Measurements from ENCODE around the gene FAM83F.
A peak's percentile ranks its signal among the peaks of the same experiment; 100 is the strongest.

The FAM83F gene

GRCh38 chr22:40042312-40042711, 47.6 kb downstream of the FAM83F start:
- Histone ChIP-seq H3K79me2 (ENCODE audit: low read length) (peaks cover 8% of the 10 kb centered on the region), H3K27me3 (ENCODE audit: low read depth, low read length) (peaks cover 31% of the 10 kb centered on the region), H3K36me3 (replicated peaks; ENCODE audit: low read depth, low read length) (no peaks in the 10 kb centered on the region), H4K20me1 (ENCODE audit: insufficient read depth, low read length) (no peaks in the 10 kb centered on the region; the same call in 1 of the 2 replicates), H3K27ac (ENCODE audit: low read length) (no peak overlapping the region), H2AFZ (ENCODE audit: low read depth, low read length) (no peak overlapping the region), H3K4me1 (ENCODE audit: low read length) (peaks cover 15% of the 10 kb centered on the region), H3K4me2 (ENCODE audit: low read length) (no peak overlapping the region), H3K9me3 (ENCODE audit: insufficient read depth, low read length) (no peaks in the 10 kb centered on the region), H3K4me3 (ENCODE audit: low read length) (no peak overlapping the region), H3K9ac (ENCODE audit: low read length) (no peak overlapping the region)
- TF ChIP-seq EZH2phosphoT487 (IDR thresholded peaks at IDR 0.05; ENCODE audit: low read depth) (no peak), CTCF (IDR thresholded peaks at IDR 0.05; ENCODE audit: low read depth, low read length) (no peak)

- Histone ChIP-seq H3K79me2 (ENCODE audit: low read length) (peaks cover 13% of the 10 kb centered on the region), H3K4me3 (ENCODE audit: low read length) (peak overlapping the region; percentile 77; the same call in 1 of the 2 replicates), H2AFZ (ENCODE audit: low read depth, low read length) (no peak overlapping the region), H3K27ac (ENCODE audit: low read length) (no peak overlapping the region), H3K9me3 (ENCODE audit: insufficient read depth, low read length) (no peaks in the 10 kb centered on the region), H3K4me1 (ENCODE audit: low read length) (peaks cover 15% of the 10 kb centered on the region), H3K9ac (ENCODE audit: low read length) (no peak overlapping the region), H3K27me3 (ENCODE audit: low read depth, low read length) (peaks cover 26% of the 10 kb centered on the region), H3K36me3 (replicated peaks; ENCODE audit: low read depth, low read length) (no peaks in the 10 kb centered on the region), H4K20me1 (ENCODE audit: insufficient read depth, low read length) (no peaks in the 10 kb centered on the region; the same call in 1 of the 2 replicates), H3K4me2 (ENCODE audit: low read length) (peak overlapping the region; percentile 89)
- TF ChIP-seq EZH2phosphoT487 (IDR thresholded peaks at IDR 0.05; ENCODE audit: low read depth) (no peak), CTCF (IDR thresholded peaks at IDR 0.05; ENCODE audit: low read depth, low read length) (no peak)
Observed at GRCh38 chr22:40043081-40043480, 48.3 kb downstream of the FAM83F start.

- peak overlapping the region; percentile 70 for H3K27ac ChIP-seq (ENCODE audit: low read length)
- H3K79me2 ChIP-seq (ENCODE audit: low read length), result peaks cover 14% of the 10 kb centered on the region
- H3K4me3 ChIP-seq (ENCODE audit: low read length), result peak overlapping the region; percentile 77
- no peaks in the 10 kb centered on the region; the same call in 1 of the 2 replicates for H4K20me1 ChIP-seq (ENCODE audit: insufficient read depth, low read length)
- peaks cover 15% of the 10 kb centered on the region for H3K4me1 ChIP-seq (ENCODE audit: low read length)
- TF ChIP-seq CTCF (IDR thresholded peaks at IDR 0.05; ENCODE audit: low read depth, low read length), result no peak
- no peak for TF ChIP-seq EZH2phosphoT487 (IDR thresholded peaks at IDR 0.05; ENCODE audit: low read depth)
- no peaks in the 10 kb centered on the region for H3K36me3 ChIP-seq (replicated peaks; ENCODE audit: low read depth, low read length)
- peak overlapping the region; percentile 96 for H2AFZ ChIP-seq (ENCODE audit: low read depth, low read length)
- H3K4me2 ChIP-seq (ENCODE audit: low read length), result peak overlapping the region; percentile 89
- H3K27me3 ChIP-seq (ENCODE audit: low read depth, low read length), result peaks cover 21% of the 10 kb centered on the region
- peak overlapping the region; percentile 65 for H3K9ac ChIP-seq (ENCODE audit: low read length)
- no peaks in the 10 kb centered on the region for H3K9me3 ChIP-seq (ENCODE audit: insufficient read depth, low read length)
Observed at GRCh38 chr22:40043793-40044101, 49.0 kb downstream of the FAM83F start.

- peak overlapping the region; percentile 77 for H3K4me3 ChIP-seq (ENCODE audit: low read length)
- peak overlapping the region; percentile 96 for H2AFZ ChIP-seq (ENCODE audit: low read depth, low read length)
- peak overlapping the region; percentile 69 for H3K9ac ChIP-seq (ENCODE audit: low read length)
- H3K79me2 ChIP-seq (ENCODE audit: low read length), result peaks cover 14% of the 10 kb centered on the region
- peaks cover 17% of the 10 kb centered on the region for H3K27me3 ChIP-seq (ENCODE audit: low read depth, low read length)
- TF ChIP-seq CTCF (IDR thresholded peaks at IDR 0.05; ENCODE audit: low read depth, low read length) (no peak), EZH2phosphoT487 (IDR thresholded peaks at IDR 0.05; ENCODE audit: low read depth) (no peak)
- peak overlapping the region; percentile 70 for H3K27ac ChIP-seq (ENCODE audit: low read length)
- H3K4me2 ChIP-seq (ENCODE audit: low read length), result peak overlapping the region; percentile 89
- H3K4me1 ChIP-seq (ENCODE audit: low read length), result peaks cover 16% of the 10 kb centered on the region
- H4K20me1 ChIP-seq (ENCODE audit: insufficient read depth, low read length), result no peaks in the 10 kb centered on the region; the same call in 1 of the 2 replicates
- H3K9me3 ChIP-seq (ENCODE audit: insufficient read depth, low read length), result no peaks in the 10 kb centered on the region
- no peaks in the 10 kb centered on the region for H3K36me3 ChIP-seq (replicated peaks; ENCODE audit: low read depth, low read length)
Observed at GRCh38 chr22:40044102-40044869, 49.5 kb downstream of the FAM83F start.

Measured in OCI-LY3 (cell line).